ENCODE results near the gene KLHL2. TPM values are rescaled to one million over a fixed set of nuclear protein-coding genes. Genes with fewer than 3 reads are reported as not detected.
"Not testable (repeated sequence)": the region's sequence is repeated elsewhere in the genome, so short reads cannot be mapped to it uniquely, and the experiment has no call there.

Gene KLHL2
- total RNA-seq, 1 donor from 2014 or later, result 62.5 TPM

DNA sequence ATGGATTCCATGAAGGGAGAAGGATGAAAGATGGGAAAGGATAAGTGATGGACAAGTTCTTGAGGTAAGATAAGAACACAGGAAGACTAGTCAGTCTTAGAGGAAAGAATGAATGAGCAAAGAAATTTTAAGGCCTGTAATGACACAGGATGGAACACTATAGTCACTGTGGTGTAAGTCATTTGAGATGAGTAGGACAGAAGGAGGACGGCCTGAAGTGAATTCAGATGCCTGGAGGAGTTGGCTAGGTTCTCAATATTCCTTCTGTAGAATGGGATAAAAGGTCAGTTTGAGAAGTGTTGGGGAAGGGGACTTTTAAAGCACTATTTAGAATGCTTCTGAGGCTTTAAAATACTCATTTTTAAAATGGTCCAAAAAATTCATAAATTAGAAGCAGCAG is 124.0 kb downstream of the KLHL2 start:
- no peak for DNase-seq

DNA sequence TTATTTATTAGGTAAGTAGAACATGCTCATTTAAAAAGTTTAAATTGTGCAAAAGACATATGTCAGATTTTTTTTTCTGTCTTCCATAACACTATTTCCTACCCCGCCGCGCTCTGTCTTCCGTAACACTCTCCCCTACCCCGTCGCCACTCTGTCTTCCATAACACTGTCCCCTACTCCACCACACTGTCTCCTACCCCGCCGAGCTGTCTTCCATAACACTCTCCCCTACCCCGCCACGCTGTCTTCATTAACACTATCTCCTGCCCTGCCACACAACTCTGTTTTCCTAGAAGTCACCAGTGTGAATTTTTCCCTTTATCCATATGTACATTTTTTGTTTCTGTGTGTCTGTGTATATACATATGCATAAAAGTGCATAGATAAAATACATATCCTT is 124.5 kb downstream of the KLHL2 start:
- no peak for DNase-seq

DNA sequence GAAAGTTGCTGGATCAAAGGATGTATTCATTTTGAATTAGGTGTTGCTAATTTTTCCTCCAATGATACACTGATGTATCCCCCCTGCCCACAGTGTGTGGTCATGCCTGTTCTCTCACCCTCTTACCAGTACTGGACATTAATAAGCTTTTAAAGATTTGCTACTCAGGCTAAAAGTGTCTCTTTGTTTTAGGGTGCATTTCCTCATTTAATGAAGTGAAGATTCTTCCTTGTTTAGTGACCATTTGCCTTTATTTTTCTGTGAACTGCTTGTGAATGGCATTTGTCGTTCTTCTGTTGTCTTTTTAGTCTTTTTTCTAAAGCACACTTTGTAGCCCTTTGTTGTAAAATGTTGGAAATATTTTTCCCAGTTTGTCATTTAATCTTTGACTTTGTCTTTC is 125.1 kb downstream of the KLHL2 start:
- no peak for DNase-seq

DNA sequence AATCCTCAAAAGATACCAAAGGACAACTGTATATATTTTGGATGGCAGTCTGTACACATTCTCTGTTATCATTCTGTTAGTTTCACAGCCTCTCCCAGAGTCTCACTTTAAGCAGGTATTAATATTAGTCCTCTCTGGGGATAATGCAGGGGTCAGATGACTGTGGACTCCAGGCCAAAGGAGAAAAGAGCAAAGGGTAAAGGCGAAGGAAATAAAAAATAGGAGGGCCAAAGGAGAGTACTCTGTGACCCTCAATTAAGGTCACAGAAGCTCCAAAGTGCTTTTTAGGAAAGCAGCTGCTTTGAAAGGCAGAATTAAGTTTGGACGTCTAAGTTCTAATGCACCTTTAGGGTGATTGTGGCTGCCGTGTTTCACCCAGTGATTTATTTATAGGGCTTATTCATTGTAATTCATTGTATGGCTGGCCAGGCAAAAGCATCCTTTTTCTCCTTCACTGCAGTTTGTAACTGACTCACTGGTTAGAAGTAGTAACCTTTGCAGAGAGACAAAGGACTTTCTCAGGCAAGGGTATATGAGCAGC is 127.9 kb downstream of the KLHL2 start:
- no peak for DNase-seq

DNA sequence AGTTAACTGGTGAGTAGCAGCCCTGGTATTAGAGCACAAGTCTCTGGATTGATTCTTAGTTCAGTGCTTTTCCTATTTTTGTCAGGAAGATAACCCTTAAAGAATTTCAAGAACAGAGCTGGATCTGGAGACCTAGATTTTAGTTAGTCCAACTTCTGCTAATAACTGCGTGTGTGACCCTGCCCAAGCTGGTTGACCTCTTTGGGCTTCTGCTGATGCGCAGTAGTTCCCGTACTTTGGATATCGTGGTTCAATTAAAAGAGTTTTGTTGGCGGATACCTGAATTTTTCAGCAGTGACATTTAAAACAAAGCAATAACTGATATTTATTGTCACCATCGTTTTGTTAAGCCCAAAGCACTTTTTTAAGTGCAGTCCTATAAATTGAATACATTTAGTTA is 129.4 kb downstream of the KLHL2 start:
- no peak for DNase-seq

DNA sequence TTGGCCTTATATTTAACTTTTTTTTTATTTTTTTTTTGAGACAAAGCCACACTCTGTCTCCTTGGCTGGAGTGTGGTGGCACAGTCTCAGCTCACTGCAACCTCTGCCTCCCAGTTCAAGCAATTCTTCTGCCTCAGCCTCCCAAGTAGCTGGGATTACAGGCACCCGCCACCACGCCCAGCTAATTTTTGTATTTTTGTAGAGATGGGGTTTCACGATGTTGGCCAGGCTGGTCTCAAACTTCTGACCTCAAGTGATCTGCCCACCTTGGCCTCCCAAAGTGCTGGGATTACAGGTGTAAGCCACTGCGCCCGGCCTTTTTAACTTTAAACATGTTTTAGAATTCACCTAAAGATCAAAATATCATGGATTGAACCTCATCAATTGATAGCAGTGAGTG is 135.0 kb downstream of the KLHL2 start:
- not testable (repeated sequence) for DNase-seq

DNA sequence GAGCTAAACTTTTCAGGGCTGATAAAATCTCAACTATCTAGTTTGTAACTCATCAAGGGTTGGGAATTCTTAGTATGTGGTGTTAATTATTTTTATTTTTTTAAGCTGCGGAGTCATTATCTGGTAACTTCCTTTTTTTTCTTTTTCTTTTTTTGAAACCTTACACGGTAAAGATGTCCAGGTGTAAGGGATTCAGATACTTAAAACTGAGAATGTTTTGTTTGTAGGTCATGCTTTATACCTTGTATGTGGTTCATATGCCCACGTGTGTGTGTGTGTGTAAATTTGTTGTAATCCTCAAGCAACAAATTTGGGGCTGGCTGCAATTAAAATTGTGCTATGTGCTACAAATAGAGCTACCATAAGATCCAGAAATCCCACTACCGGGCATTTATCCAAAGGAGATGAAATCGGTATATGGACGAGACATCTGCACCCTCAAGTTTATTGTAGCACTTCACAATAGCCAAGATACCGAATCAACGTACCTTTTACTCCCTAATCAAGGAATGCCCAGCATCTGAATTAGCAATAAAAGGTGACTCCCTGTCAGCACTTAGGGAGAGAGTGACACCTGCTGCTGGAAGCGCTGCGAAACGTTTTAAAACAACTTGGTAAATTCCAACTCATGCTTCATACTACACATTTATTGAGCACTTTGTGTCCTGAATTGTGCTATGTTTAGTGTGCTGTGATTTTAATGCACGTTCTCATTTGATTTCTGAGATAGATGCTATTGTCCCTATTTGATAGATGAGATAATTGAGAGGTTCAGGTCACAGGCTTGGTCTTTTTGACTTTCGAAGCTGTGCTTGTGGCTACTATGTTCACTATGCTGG is 136.2 kb downstream of the KLHL2 start:
- DNase-seq, result no peak

DNA sequence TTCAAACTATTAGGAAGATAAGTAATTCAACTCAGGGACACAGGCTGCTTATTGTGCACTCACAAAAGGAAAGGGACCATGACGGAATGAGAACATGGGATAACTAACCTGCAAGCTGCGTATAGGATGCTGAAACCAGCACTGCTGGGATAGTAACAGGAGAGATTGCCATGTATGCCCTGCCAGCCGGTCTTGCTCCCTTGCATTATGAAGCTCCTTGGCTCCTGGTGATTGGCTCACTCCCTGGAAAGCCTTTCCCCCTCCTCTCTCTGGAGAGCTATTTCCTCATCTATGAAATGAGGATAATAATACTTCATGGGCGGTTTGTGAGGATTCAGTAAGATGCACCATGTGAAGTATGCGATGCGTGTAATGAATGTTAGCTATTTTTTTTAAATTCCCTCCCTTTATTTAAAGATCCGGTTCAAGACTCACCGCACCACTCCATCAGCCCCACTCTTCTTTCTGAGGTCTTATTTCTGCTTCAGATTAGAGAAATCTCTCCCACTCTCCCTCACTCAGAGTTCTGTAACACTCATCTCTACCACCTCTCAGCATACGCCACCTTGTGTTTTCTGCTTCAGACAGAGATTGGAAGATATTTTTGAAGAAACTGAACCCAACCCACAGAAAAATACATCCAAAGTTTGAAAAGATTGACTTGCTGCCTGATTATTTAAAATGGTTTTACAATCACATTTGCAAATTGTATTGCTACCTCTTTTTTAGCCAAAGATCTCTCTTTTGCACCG is 138.5 kb downstream of the KLHL2 start:
- DNase-seq, result no peak

DNA sequence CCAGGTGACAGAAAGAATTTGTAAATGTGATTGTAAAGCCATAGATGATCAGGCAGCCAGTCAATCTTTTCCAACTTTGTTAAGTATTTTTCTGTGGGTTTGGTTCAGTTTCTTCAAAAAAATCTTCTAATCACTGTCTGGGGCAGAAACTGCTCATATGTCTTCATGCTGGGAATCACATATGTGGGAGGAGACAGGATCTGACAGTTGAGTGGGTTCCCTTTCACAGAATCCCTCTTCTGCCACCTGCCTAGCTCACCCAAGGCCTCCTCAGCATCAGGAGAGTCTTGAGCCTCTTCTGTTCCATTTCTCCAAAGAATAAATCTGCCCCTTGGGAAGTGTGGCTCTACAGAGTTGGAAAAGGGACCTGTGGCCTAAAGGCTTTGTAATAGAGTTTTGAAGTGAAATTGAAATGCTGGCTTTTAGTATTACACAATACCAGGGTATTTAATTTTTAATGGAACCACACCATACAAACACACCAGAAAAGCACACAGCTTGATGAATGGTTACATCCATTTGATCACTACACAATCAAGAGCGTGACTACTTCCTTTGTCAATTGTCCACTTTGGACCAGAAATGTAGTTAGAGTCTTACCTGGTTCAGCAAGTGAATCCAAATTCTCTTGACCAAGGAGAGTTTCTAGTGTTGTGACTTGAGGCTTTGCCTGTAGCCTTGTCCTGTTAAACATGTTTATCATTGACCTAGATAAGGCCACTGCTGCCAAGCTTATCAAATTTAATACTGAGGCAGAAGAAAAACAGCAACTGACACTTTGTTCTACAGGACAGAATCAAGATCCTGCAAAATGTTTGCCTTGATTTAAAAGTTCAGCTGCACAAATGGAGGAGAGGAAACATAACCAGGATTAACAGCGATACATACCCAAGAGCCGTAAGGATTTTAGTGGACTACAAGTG is 140.5 kb downstream of the KLHL2 start:
- no peak for DNase-seq

DNA sequence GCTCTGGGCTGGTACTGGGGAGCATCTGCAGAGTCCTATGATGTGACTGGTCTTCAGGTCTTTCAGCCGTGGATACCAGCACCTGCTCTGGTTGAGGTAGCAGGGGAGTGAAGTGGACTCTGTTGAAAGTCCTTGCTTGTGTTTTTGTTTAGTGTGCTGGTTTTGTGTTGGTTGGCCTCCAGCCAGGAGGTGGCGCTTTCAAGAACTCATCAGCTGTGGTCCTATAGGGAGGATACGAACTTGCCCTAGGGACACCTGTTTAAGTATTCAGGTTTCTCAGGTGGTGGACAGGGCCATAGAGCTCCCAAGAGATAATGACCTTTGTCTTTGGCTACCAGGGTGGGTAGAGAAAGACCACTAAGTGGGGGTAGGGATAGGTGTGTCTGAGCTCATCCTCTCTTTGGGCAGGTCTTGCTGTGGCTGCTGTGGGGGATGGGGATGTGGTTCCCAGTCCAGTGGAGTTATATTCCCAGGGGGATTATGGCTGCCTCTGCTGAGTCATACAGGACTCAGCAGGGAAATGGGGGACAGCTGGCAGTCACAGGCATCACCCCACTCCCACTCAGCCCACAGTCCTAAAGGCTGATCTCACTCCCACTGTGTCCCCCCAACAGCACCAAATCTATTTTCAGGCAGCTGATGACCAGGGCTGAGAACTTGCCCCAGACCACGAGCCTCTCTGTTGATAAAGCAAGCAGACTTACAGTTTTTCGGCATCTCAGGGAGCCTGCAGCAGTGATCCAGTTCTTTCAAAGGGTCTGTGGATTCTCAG is 144.2 kb downstream of the KLHL2 start:
- DNase-seq, result no peak

DNA sequence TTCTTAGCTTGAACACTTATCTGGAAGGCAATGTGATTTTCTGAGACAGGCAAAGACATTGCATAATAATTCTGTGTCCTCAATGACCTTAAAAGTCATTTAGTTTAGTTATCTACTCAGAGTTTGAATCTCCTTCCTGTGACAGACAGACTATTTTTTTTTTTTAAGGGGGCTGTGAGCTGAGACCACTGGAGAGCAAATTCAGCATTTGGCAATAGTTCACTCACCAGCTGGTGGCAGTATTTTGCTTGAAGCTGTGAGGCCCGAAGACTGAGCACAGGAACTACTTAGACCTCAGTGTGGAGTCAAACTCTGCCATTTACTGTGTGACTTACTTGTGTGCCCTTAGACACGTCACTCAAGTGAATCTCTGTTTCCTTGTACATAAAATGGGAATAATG is 148.5 kb downstream of the KLHL2 start:
- peak; percentile 5 for DNase-seq

DNA sequence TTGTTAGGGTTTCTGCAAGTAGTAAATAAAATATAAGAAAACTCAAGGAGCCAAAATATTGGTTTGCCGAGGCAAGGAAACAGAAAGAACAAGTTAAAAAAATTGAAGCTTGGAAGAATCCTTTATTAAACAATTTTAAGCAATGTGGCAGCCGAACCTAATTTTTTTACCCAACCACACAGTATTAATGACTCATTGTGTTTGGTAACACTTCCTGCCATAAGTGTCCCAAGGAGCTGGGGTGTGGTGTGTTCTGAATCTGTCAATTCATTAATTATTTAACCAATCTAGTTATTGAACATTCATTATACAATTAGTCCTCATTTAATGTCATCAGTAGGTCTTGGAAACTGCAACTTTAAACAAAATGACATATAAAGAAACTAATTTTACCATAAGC is 152.1 kb downstream of the KLHL2 start:
- DNase-seq, result no peak

DNA sequence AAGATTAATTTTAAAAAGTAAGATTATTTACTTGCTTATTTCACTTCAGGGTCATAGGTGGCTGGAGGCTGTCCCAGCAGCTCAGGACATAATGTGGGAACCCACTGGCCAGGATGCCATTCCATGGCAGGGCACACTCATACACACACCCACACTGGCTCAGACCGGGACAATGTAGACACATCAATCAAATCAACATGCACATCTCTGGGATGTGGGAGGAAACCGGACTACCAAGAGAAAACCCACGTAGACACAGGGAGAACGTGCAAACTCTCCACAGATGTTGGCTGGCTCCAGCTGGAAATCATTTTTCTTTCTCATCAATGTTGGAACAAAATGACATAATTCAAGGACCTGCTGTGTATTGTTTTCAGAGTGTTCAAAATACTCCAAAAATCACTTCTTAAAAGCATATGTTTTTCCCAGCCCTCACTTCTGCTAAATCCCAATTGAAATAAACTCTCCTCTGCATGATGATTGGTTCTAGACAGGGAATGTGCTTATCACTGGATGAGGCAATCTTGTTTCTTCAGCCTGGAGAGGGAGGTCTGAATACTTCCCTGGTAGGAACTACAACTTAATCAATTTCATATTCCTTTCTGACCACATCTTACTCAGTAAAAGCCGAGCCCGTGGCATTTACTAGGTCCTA is 152.8 kb downstream of the KLHL2 start:
- DNase-seq, result no peak

DNA sequence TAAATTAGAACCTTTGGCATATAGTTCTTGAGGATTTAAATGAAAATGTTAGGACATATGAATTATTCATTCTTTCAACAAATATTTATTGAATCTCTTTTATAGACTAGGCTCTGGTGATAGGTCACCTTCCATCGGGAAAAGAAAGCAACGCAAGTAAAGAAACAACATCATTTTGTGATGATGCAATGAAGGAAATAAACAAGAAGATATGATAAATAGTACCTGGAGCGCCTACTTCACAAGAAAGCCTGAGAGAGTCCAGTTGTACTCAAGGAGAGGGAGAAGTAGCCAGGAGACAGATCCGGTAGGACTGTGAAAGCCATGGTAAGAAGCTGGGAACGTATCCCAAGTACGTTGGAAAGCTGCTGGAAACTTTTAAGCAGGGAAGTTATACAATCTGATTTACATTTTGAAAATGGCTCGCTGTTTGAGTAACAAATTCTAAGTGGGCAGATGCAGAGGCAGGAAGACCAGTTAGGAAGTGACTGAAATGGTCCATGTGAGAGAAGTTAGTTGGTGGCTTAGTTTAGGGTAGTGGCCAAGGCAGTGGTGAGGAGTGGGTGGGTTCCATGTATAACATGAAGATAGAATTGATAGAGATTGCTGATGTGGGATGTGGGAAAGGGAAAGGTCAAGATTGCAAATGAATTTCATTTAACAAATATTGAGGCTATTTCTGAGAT is 153.8 kb downstream of the KLHL2 start:
- DNase-seq, result no peak

DNA sequence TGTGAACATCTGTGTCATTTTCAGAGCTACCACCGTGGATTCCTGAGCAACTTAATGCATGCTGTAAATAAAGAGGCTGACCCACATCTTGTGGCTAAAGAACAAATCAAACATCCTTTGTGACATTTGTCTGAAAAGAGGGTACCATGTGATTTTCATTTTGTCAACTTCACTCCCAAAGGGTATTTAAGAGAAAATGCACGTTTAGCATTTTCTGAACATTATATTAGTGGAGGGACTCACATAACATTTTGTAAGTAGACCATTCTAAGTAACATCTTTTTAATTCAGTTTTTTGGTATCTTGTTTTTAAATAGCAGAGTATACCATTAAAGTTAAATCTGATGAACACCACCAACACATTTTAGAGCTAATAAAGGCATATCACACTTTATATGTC is 154.4 kb downstream of the KLHL2 start:
- DNase-seq, result no peak

DNA sequence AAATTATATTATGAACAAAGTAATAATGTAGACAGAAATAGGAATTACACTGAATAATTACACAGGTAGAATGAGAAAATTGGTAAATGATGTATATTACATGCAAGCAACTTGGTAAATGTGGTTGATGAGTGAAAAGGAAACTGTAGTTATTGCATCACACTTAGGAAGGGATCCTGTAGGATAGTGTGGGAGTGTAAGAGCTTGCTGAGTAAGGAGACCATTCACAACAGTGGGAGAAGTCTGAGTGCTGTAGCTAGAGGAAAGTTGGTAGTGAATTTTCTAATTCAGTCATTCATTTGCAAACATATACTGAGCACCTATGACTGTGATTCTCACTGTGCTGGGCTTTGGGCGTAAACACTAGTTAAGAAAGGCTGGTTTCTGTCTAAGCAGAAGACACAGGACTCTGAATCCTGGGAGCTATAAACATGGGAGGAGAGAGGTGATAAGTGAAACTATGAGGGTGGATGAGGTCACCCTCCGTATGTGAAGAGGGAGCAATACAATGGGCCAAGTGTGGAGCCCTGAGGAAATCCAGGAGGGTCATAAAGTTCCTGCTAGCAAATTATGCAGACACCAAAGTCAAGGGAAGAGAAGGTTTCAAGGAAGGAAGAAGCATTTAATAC is 157.2 kb downstream of the KLHL2 start:
- no peak for DNase-seq

DNA sequence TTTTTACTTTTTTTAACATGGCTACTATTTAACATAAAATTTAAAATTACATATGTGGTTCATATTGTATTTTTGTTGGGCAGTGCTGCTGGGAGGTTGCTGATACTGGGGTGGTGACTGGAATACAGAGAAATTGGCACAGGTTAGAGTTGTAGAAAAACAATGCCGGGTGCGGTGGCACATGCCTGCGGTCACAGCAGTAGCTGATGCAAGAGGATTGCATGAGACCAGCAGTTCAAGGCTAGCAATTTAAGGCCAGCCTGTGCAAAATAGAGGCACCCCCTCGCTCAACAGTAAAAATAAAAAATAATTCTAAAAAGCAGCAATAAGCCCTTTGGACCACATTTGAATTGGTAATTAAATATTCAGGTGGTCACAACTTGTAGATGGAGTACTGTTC is 159.7 kb downstream of the KLHL2 start:
- no peak for DNase-seq

DNA sequence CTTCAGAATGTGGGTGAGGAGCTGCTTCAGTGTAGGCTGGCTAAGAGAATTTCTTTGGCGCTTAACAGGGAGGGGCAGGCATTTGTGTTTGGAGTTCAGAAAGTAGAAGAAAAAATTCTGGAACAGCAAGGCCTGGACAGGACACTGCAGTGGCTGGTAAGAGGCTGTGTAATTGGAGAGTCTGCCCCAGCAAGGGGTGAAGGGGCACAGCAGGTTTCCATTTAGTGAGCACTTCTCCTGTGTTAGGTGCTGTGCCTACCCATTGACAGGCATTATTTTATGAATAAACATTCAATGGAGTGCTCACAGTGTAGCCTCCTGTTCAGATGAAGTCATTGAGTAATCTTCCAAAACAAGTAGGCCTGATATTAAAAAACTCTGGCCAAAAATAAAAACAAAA is 160.8 kb downstream of the KLHL2 start:
- DNase-seq, result no peak

DNA sequence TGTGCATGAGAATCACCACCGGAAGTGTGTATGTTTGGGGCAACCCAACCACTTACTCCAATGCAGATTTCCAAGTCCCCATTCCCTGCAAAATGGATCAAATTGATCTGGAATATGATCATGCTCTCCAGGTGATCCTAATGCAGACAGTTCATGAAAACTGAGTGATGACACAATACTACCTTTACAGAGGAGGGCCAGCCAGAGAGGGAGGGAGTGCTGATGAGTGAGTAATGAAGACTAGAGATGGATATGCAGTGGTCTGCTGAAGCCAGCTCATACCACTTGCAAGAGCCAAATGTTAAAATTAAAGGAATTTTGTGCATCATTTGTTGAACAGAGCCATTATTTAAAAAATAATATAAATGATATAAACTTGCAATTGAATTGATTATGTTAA is 161.2 kb downstream of the KLHL2 start:
- DNase-seq, result no peak

DNA sequence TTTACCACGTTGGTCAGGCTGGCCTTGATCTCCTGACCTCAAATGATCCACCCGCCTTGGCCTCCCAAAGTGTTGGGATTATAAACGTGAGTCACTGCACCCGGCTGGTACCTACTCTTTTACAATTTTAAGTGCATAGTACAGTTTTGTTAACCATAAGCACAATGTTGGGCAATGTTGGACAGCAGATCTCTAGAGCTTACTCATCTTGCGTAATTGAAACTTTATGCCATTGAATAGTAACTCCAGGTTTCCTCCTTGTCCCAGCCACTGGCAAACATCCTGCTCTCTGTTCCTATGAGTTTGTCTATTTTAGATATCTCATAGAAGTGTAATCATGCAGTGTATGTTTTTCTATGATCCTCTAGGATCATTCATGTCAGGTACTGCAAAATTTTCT is 162.2 kb downstream of the KLHL2 start:
- no peak for DNase-seq

Measured in occipital lobe (tissue), 2 donors.